Measurements from ENCODE around the gene FOXP1. TPM values are rescaled to one million over a fixed set of nuclear protein-coding genes. Genes with fewer than 3 reads are reported as not detected.

FOXP1 gene
- total RNA-seq, 1 donor = 195 TPM

DNA sequence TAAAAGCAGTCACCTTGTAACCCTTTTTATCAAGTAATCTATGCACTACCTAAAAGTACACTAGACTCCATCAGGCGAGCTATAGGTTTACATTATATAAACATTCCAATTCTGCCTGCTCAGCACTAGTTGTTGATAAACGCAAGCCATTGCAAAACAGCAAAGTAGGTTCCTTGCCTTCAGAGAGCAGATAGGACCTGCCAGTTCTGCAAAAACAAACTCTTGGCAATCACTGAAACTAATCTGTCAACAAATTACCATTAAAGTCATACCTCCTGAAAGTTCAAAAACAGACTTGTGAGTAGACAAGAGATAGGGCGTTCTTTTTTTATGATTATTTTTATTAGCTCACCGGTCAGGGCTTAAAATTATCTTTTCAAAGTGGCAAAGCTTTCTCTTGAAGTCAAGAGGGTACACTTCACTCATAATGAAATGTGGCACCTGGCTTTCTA, 392.5 kb downstream of the FOXP1 start:
- H3K27me3 ChIP-seq (ENCODE audit: insufficient read depth, low read length) = no peaks in the 10 kb centered on the region
- peaks cover 23% of the 10 kb centered on the region for H3K4me1 ChIP-seq (ENCODE audit: insufficient read depth, low read length)
- H4K20me1 ChIP-seq (ENCODE audit: insufficient read depth, low read length) = no peaks in the 10 kb centered on the region
- H3K79me2 ChIP-seq (ENCODE audit: insufficient read depth, low read length) = no peaks in the 10 kb centered on the region
- no peak overlapping the region for H2AFZ ChIP-seq (ENCODE audit: low read length)
- no peak overlapping the region for H3K4me3 ChIP-seq (ENCODE audit: insufficient read depth, low read length)
- TF ChIP-seq, protein P1, sequence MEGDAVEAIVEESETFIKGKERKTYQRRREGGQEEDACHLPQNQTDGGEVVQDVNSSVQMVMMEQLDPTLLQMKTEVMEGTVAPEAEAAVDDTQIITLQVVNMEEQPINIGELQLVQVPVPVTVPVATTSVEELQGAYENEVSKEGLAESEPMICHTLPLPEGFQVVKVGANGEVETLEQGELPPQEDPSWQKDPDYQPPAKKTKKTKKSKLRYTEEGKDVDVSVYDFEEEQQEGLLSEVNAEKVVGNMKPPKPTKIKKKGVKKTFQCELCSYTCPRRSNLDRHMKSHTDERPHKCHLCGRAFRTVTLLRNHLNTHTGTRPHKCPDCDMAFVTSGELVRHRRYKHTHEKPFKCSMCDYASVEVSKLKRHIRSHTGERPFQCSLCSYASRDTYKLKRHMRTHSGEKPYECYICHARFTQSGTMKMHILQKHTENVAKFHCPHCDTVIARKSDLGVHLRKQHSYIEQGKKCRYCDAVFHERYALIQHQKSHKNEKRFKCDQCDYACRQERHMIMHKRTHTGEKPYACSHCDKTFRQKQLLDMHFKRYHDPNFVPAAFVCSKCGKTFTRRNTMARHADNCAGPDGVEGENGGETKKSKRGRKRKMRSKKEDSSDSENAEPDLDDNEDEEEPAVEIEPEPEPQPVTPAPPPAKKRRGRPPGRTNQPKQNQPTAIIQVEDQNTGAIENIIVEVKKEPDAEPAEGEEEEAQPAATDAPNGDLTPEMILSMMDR (IDR thresholded peaks at IDR 0.05; ENCODE audit: extremely low read depth, low read depth, low read length) = no peak
- H3K27ac ChIP-seq (ENCODE audit: low read depth, low read length) = no peak overlapping the region
- no peak for DNase-seq (ENCODE audit: insufficient read length, low spot score, missing footprints)
- no peak overlapping the region for H3K4me2 ChIP-seq (ENCODE audit: insufficient read depth, low read length)
- H3K36me3 ChIP-seq (ENCODE audit: insufficient read depth, low read length) = peaks cover 3% of the 10 kb centered on the region
- H3K9me3 ChIP-seq (ENCODE audit: low read depth, low read length) = no peaks in the 10 kb centered on the region

DNA sequence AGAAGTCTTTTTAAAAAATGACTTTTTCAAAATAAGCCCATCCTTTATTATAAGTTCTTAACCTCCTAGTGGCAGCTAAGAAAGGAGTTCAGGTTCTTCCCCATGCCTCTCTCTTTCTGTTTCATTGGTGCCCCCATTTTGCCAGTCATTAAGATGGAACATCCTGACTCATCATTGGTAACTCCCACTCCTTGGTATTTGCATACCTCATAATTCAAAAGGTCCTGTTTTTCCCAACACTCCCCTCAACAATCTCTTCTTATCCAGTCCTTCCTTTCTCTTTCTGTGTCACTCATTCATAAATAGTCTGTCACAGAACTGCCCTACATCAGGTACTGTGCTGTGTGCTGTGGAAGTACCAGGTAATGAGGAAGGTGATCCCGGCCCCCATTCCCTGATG, 394.0 kb downstream of the FOXP1 start:
- Histone ChIP-seq H3K27me3 (ENCODE audit: insufficient read depth, low read length) (no peaks in the 10 kb centered on the region), H3K4me3 (ENCODE audit: insufficient read depth, low read length) (no peak overlapping the region), H4K20me1 (ENCODE audit: insufficient read depth, low read length) (no peaks in the 10 kb centered on the region), H3K36me3 (ENCODE audit: insufficient read depth, low read length) (peaks cover 3% of the 10 kb centered on the region), H3K9me3 (ENCODE audit: low read depth, low read length) (no peaks in the 10 kb centered on the region), H3K27ac (ENCODE audit: low read depth, low read length) (peak overlapping the region; percentile 38), H3K79me2 (ENCODE audit: insufficient read depth, low read length) (no peaks in the 10 kb centered on the region), H2AFZ (ENCODE audit: low read length) (no peak overlapping the region), H3K4me2 (ENCODE audit: insufficient read depth, low read length) (no peak overlapping the region), H3K4me1 (ENCODE audit: insufficient read depth, low read length) (peaks cover 18% of the 10 kb centered on the region)
- DNase-seq (ENCODE audit: insufficient read length, low spot score, missing footprints) = peak; percentile 59
- TF ChIP-seq, protein P1 (IDR thresholded peaks at IDR 0.05; ENCODE audit: extremely low read depth, low read depth, low read length) = no peak

DNA sequence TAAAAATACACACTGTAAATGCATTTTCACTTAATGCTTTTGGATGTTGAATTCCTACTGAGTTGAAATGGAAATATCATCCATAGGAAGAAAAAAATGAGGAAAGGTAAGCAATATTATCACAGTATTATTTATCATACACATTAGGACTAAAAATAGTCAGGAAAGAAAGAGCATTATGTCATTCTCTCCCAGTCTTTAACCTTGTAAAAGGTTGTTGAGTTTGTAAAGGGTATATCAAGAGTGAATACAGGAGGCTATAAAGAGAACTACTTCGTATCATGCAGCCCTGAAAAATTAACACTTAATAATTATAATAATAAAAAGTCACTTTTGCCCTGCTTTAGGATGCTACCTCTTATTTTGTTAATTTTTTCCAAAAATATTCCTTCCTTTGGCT, 395.8 kb downstream of the FOXP1 start:
- H3K27me3 ChIP-seq (ENCODE audit: insufficient read depth, low read length) = no peaks in the 10 kb centered on the region
- H3K4me2 ChIP-seq (ENCODE audit: insufficient read depth, low read length) = no peak overlapping the region
- no peak for DNase-seq (ENCODE audit: insufficient read length, low spot score, missing footprints)
- H2AFZ ChIP-seq (ENCODE audit: low read length) = no peak overlapping the region
- no peaks in the 10 kb centered on the region for H4K20me1 ChIP-seq (ENCODE audit: insufficient read depth, low read length)
- peaks cover 3% of the 10 kb centered on the region for H3K36me3 ChIP-seq (ENCODE audit: insufficient read depth, low read length)
- TF ChIP-seq, protein P1 (IDR thresholded peaks at IDR 0.05; ENCODE audit: extremely low read depth, low read depth, low read length) = no peak
- no peaks in the 10 kb centered on the region for H3K9me3 ChIP-seq (ENCODE audit: low read depth, low read length)
- H3K4me3 ChIP-seq (ENCODE audit: insufficient read depth, low read length) = no peak overlapping the region
- H3K79me2 ChIP-seq (ENCODE audit: insufficient read depth, low read length) = no peaks in the 10 kb centered on the region
- H3K27ac ChIP-seq (ENCODE audit: low read depth, low read length) = no peak overlapping the region
- H3K4me1 ChIP-seq (ENCODE audit: insufficient read depth, low read length) = peaks cover 11% of the 10 kb centered on the region

- no peak for DNase-seq (ENCODE audit: insufficient read length, low spot score, missing footprints)
- Histone ChIP-seq H2AFZ (ENCODE audit: low read length) (no peak overlapping the region), H3K36me3 (ENCODE audit: insufficient read depth, low read length) (peaks cover 3% of the 10 kb centered on the region), H3K27ac (ENCODE audit: low read depth, low read length) (no peak overlapping the region), H3K4me2 (ENCODE audit: insufficient read depth, low read length) (no peak overlapping the region), H3K79me2 (ENCODE audit: insufficient read depth, low read length) (no peaks in the 10 kb centered on the region), H3K9me3 (ENCODE audit: low read depth, low read length) (no peaks in the 10 kb centered on the region), H3K4me1 (ENCODE audit: insufficient read depth, low read length) (peaks cover 11% of the 10 kb centered on the region), H3K27me3 (ENCODE audit: insufficient read depth, low read length) (no peaks in the 10 kb centered on the region), H4K20me1 (ENCODE audit: insufficient read depth, low read length) (no peaks in the 10 kb centered on the region), H3K4me3 (ENCODE audit: insufficient read depth, low read length) (no peak overlapping the region)
- TF ChIP-seq, protein P1 (IDR thresholded peaks at IDR 0.05; ENCODE audit: extremely low read depth, low read depth, low read length) = no peak
Observed at GRCh38 chr3:71186801-71187200, 396.7 kb downstream of the FOXP1 start.
